GM12878 (cell line): ENCODE measurements around the gene RHBDD1. TPM values are rescaled to one million over a fixed set of nuclear protein-coding genes. Genes with fewer than 3 reads are reported as not detected.

ENCODE experiments used
- ATAC-seq: fragments of 200-7000 bp; cut with Tn5 transposase; 3 replicates; pipeline ENCODE4 v1.9.1; 2020; ENCODE audit warnings: mild to moderate bottlenecking, moderate library complexity
- BruUV-seq: library from RNA; stranded (reverse); fragments of 400-500 nt; replicated peaks from 2 replicates; lab custom pipeline; 2021; lab: Mats Ljungman, UMichigan
- CTCF ChIA-PET: fragments of 300-600 bp; sonication (Branson Sonifier 250); formaldehyde crosslinking; extraction: SDS; loops from one replicate; lab custom pipeline; 2021; ENCODE audit warnings: inconsistent platforms; lab: Yijun Ruan, JAX
- POLR2A ChIA-PET: fragments of 350-600 bp; formaldehyde crosslinking; extraction: SDS; loops from one replicate; lab custom pipeline; 2021; ENCODE audit warnings: inconsistent platforms; lab: Charles Lee
- RAD21 ChIA-PET: fragments of 300-600 bp; sonication (Branson Sonifier 250); formaldehyde crosslinking; loops from one replicate; lab custom pipeline; 2023; ENCODE audit warnings: antibody characterized with exemption; ENCODE audit not compliant: unreplicated experiment; lab: Charles Lee
- SMC1A ChIA-PET: fragments of 300-600 bp; sonication (Branson Sonifier 250); formaldehyde crosslinking; loops from one replicate; lab custom pipeline; 2023; ENCODE audit not compliant: unreplicated experiment, uncharacterized antibody; lab: Charles Lee
- DNase-seq: peaks from one replicate; pipeline ENCODE4 v3.0.0-alpha.2; 2011; ENCODE audit warnings: low read depth, low spot score
- FAIRE-seq: peaks from 3 replicates; lab custom pipeline; 2011; peaks lifted over from hg19 to GRCh38; lab: Jason Lieb, UNC
- H2AFZ ChIP-seq: 2 replicates; pipeline ENCODE4 v1.6.0; 2011; ENCODE audit warnings: low read depth, low read length, control low read depth; ENCODE audit not compliant: control insufficient read depth
- H3K27ac ChIP-seq: 2 replicates; pipeline ENCODE4 v1.5.1; 2011; ENCODE audit warnings: control low read depth; ENCODE audit not compliant: control insufficient read depth, insufficient read depth
- H3K27me3 ChIP-seq, 2 experiments: replicated peaks in 1 of 2; 2 replicates each; pipeline versions ENCODE4 v1.6.0 to v1.6.1; 2011; ENCODE audit warnings: low read length in 1 of 2; ENCODE audit not compliant: control insufficient read depth in 2 of 2, insufficient read depth in 2 of 2
- H3K36me3 ChIP-seq, 2 experiments: 2 replicates each; pipeline ENCODE4 v1.5.1; 2011; ENCODE audit warnings: low read length in 1 of 2; ENCODE audit not compliant: control insufficient read depth in 2 of 2, insufficient read depth in 2 of 2
- H3K4me1 ChIP-seq: 2 replicates; pipeline ENCODE4 v1.6.1; 2011; ENCODE audit warnings: mild to moderate bottlenecking, low read length, moderate library complexity, mixed read lengths; ENCODE audit not compliant: control insufficient read depth, insufficient read depth
- H3K4me2 ChIP-seq: 2 replicates; pipeline ENCODE4 v1.6.0; 2011; ENCODE audit warnings: control low read depth; ENCODE audit not compliant: control insufficient read depth, insufficient read depth
- H3K4me3 ChIP-seq: fragments of 200-600 bp; sonication (generic); 2 replicates; pipeline ENCODE4 v1.5.1; 2016
- H3K79me2 ChIP-seq: 2 replicates; pipeline ENCODE4 v1.6.0; 2011; ENCODE audit warnings: low read length; ENCODE audit not compliant: control insufficient read depth, insufficient read depth
- H3K9ac ChIP-seq: 2 replicates; pipeline ENCODE4 v1.8.0; 2011; ENCODE audit warnings: low read length, control low read depth, mixed read lengths; ENCODE audit not compliant: control insufficient read depth, insufficient read depth
- H3K9me3 ChIP-seq: replicated peaks from 3 replicates; pipeline ENCODE4 v1.5.1; 2011; ENCODE audit warnings: mild to moderate bottlenecking, low read length; ENCODE audit not compliant: control insufficient read depth, insufficient read depth
- H4K20me1 ChIP-seq: 2 replicates; pipeline ENCODE4 v1.6.0; 2011; ENCODE audit not compliant: control insufficient read depth, insufficient read depth
- BACH1 ChIP-seq: fragments of 450-650 bp; IDR thresholded peaks from 2 replicates; pipeline ENCODE4 v1.6.1; 2017; ENCODE audit warnings: mild to moderate bottlenecking, borderline replicate concordance
- CBX5 ChIP-seq: sonication (generic); IDR thresholded peaks from 2 replicates; pipeline ENCODE4 v1.6.1; 2016; ENCODE audit warnings: low read depth, moderate library complexity, mild to moderate bottlenecking, inconsistent platforms
- EGR1 ChIP-seq, 2 experiments: IDR thresholded peaks; 1 replicate in 1 of 2; 2 replicates in 1 of 2; pipeline ENCODE4 v1.6.1; 2011 to 2012; ENCODE audit warnings: low read depth in 2 of 2, low read length in 2 of 2, borderline replicate concordance in 1 of 2, mild to moderate bottlenecking in 1 of 2, moderate library complexity in 1 of 2
- ELK1 ChIP-seq: IDR thresholded peaks from 2 replicates; pipeline ENCODE4 v1.6.1; 2012; ENCODE audit warnings: low read depth, low read length, improper control_type of control experiment
- ESRRA ChIP-seq: IDR thresholded peaks from 2 replicates; pipeline ENCODE4 v1.6.1; 2012; ENCODE audit warnings: mild to moderate bottlenecking, low read length, improper control_type of control experiment
- GATAD2B ChIP-seq: fragments of 450-650 bp; conservative IDR thresholded peaks from 2 replicates; pipeline ENCODE4 v1.6.1; 2017; ENCODE audit warnings: low read depth, mild to moderate bottlenecking, moderate library complexity
- HDAC2 ChIP-seq: fragments of 200-600 bp; sonication (generic); IDR thresholded peaks from 2 replicates; pipeline ENCODE4 v1.6.1; 2017
- HDAC6 ChIP-seq: fragments of 200-600 bp; sonication (generic); IDR thresholded peaks from one replicate; pipeline ENCODE4 v1.8.0; 2017; ENCODE audit warnings: antibody characterized with exemption; ENCODE audit not compliant: unreplicated experiment
- IKZF1 ChIP-seq: fragments of 450-650 bp; conservative IDR thresholded peaks from 2 replicates; pipeline ENCODE4 v1.6.1; 2017; ENCODE audit warnings: antibody characterized with exemption, mild to moderate bottlenecking
- NFXL1 ChIP-seq: fragments of 450-650 bp; IDR thresholded peaks from 2 replicates; pipeline ENCODE4 v1.6.1; 2017; ENCODE audit warnings: antibody characterized with exemption, mild to moderate bottlenecking, borderline replicate concordance
- NFYB ChIP-seq: IDR thresholded peaks from 2 replicates; pipeline ENCODE4 v1.6.1; 2011; ENCODE audit warnings: low read depth, mild to moderate bottlenecking, low read length, improper control_type of control experiment, moderate library complexity; ENCODE audit not compliant: insufficient read depth
- PBX3 ChIP-seq: IDR thresholded peaks from 2 replicates; pipeline ENCODE4 v1.6.1; 2011; ENCODE audit warnings: mild to moderate bottlenecking, low read depth, low read length, moderate library complexity; ENCODE audit not compliant: insufficient replicate concordance
- SMARCA5 ChIP-seq: fragments of 450-650 bp; IDR thresholded peaks from 2 replicates; pipeline ENCODE4 v1.6.1; 2017; ENCODE audit warnings: mild to moderate bottlenecking
- STAT3 ChIP-seq: IDR thresholded peaks from 2 replicates; pipeline ENCODE4 v1.6.1; 2011; ENCODE audit warnings: low read depth, low read length, improper control_type of control experiment
- SUZ12 ChIP-seq: fragments of 200-600 bp; sonication (generic); IDR thresholded peaks from one replicate; pipeline ENCODE4 v1.6.1; 2018; ENCODE audit warnings: antibody characterized with exemption, mild to moderate bottlenecking; ENCODE audit not compliant: unreplicated experiment
- TARDBP ChIP-seq: IDR thresholded peaks from 2 replicates; pipeline ENCODE4 v1.6.1; 2016; ENCODE audit warnings: borderline replicate concordance
- TCF7 ChIP-seq: IDR thresholded peaks from 2 replicates; pipeline ENCODE4 v1.6.1; 2014; ENCODE audit warnings: antibody characterized with exemption, borderline replicate concordance
- ZNF687 ChIP-seq: fragments of 450-650 bp; IDR thresholded peaks from 2 replicates; pipeline ENCODE4 v1.6.1; 2017; ENCODE audit warnings: mild to moderate bottlenecking, moderate library complexity
- WGBS: methylation state at CpG from one replicate; pipeline ENCODE4 v1.1.6; 2016; ENCODE audit warnings: low lambda C conversion rate; ENCODE audit not compliant: insufficient replicate concordance, insufficient coverage; ENCODE audit errors: missing lambda C conversion rate; 5-methylcytosine and 5-hydroxymethylcytosine counted together
- in situ Hi-C: fragments of 300-500 bp; cut with MboI; formaldehyde crosslinking; loops from 9 replicates; pipeline ENCODE4 v1.14.3; 2018; ENCODE audit warnings: mixed read lengths
- intact Hi-C: fragments of 100-400 bp; cut with micrococcal nuclease; formaldehyde crosslinking; loops from one replicate; pipeline ENCODE4 v1.14.2; 2022; ENCODE audit not compliant: unreplicated experiment
- polyA plus RNA-seq, 11 experiments: library from polyadenylated mRNA; depleted of rRNA in 4 of 11; unstranded in 6 of 11; stranded (reverse) in 5 of 11; fragments of >200 nt; fragmentation: Nextera tagmentation in 4 of 11; fragmentation: Illumina TruSeq in 1 of 11; extraction: Ambion mirVana in 4 of 11; extraction: Trizol in 1 of 11; gene quantifications; 1 replicate in 1 of 11; 2 replicates in 10 of 11; pipeline versions ENCODE4 v1.2.1 to v1.2.3, GENCODE V29; 2011 to 2016; ENCODE audit warnings: inconsistent platforms in 2 of 11, missing spikeins in 2 of 11, low read depth in 1 of 11
- total RNA-seq, 4 experiments: library from RNA; depleted of rRNA in 3 of 4; stranded (reverse); fragments of >200 nt in 3 of 4; fragmentation: Illumina TruSeq in 1 of 4; extraction: Trizol in 1 of 4; gene quantifications; 2 replicates each; pipeline versions ENCODE4 v1.2.1 to v1.2.3, GENCODE V29; 2013 to 2021

Gene RHBDD1
- total and polyA plus RNA-seq, 10 of the 15 experiments (the other 5 are each of a cell fraction or from before 2014, with no cell fraction given), result 7.1 to 36.4 (median 14.7) TPM

GRCh38 chr2:226881287-226881686 is 45.4 kb downstream of the RHBDD1 start:
- Histone ChIP-seq H3K4me3 (no peak overlapping the region), H3K79me2 (no peaks in the 10 kb centered on the region), H3K4me2 (no peak overlapping the region), H4K20me1 (no peaks in the 10 kb centered on the region), H3K4me1 (no peaks in the 10 kb centered on the region), H2AFZ (no peak overlapping the region), H3K9me3 (peaks cover 4% of the 10 kb centered on the region; the same call in 2 of the 3 replicates), H3K9ac (no peak overlapping the region), H3K36me3 (0 out of 4 replicates have a peak, but pooled peaks cover 0 to 3% of the 10 kb centered on the region in 2 experiments), H3K27me3 (no peaks in the 10 kb centered on the region), H3K27ac (no peak overlapping the region)
- ATAC-seq, result no peak
- intact Hi-C loops, result no loop called here
- DNase-seq, result no peak
- FAIRE-seq, result no peak
- no TSS peak for BruUV-seq
- ChIA-PET RAD21 (no interaction called here), CTCF (no interaction called here), SMC1A (no interaction called here), POLR2A (no interaction called here)
- no peak for TF ChIP-seq EGR1 (IDR thresholded peaks at IDR 0.05; ENCODE audit: borderline replicate concordance in 1 of 2, low read depth in 2 of 2, low read length in 2 of 2)
- no peak for TF ChIP-seq PBX3
- TF ChIP-seq NFXL1, result no peak
- no peak for TF ChIP-seq STAT3
- no peak for TF ChIP-seq GATAD2B
- no peak for TF ChIP-seq BACH1
- no peak for TF ChIP-seq CBX5
- TF ChIP-seq HDAC6, result no peak
- TF ChIP-seq SMARCA5, result no peak
- TF ChIP-seq IKZF1, result no peak
- TF ChIP-seq SUZ12, result no peak
- no peak for TF ChIP-seq ESRRA
- TF ChIP-seq ELK1, result no peak
- TF ChIP-seq NFYB, result no peak
- no peak for TF ChIP-seq TCF7
- no peak for TF ChIP-seq HDAC2
- TF ChIP-seq ZNF687, result no peak
- TF ChIP-seq TARDBP, result no peak
- WGBS, result 100% methylated on average over 2 of the region's 2 CpGs
- in situ Hi-C loops, result no loop called here
